Esophagus squamous epithelium (tissue), 4 donors: Measurements from ENCODE around the gene KRT3.

Experiments
- CTCF ChIP-seq, 6 experiments: fragments of 450-650 bp in 4 of 6; fragments of 200-600 bp in 2 of 6; sonication (generic) in 2 of 6; IDR thresholded peaks; one replicate each; pipeline ENCODE4 v1.5.1; 2016 to 2019; ENCODE audit warnings: antibody characterized with exemption in 6 of 6, mild to moderate bottlenecking in 4 of 6, moderate library complexity in 4 of 6
- POLR2A ChIP-seq, 4 donors: fragments of 450-650 bp; IDR thresholded peaks; one replicate each; pipeline ENCODE4 v1.6.1; 2017; ENCODE audit warnings: antibody characterized with exemption in 4 of 4, mild to moderate bottlenecking in 4 of 4, moderate library complexity in 3 of 4

- no peak for TF ChIP-seq CTCF (IDR thresholded peaks at IDR 0.05)
- TF ChIP-seq POLR2A (IDR thresholded peaks at IDR 0.05): no peak
These were observed 55.3 kb downstream of the KRT3 start for GRCh38 chr12:52740584-52740983.
